ENCODE results near the gene TULP4. TPM values are rescaled to one million over a fixed set of nuclear protein-coding genes. Genes with fewer than 3 reads are reported as not detected.

TULP4 gene
- polyA plus RNA-seq, 6 donors from 2014 or later: 8.1 to 42.3 (median 39.1) TPM

- peak overlapping the region in 1 of 6 donors; percentile 43 for H3K27ac Mint-ChIP-seq
- ATAC-seq (ENCODE audit: low read depth in 2 of 2): no peak
- H3K9me3 Mint-ChIP-seq: no peaks in the 10 kb centered on the region
Measured at GRCh38 chr6:158487495-158487894, 175.2 kb downstream of the TULP4 start.

GRCh38 chr6:158488065-158488464 lies 175.8 kb downstream of the TULP4 start:
- no peaks in the 10 kb centered on the region for H3K4me1 Mint-ChIP-seq
- H3K27ac Mint-ChIP-seq: no peak overlapping the region
- H3K27me3 Mint-ChIP-seq: no peaks in the 10 kb centered on the region

More at GRCh38 chr6:158487495-158487894, 175.2 kb downstream of the TULP4 start:
- H3K4me1 Mint-ChIP-seq: no peaks in the 10 kb centered on the region
- peaks cover 23 to 24% of the 10 kb centered on the region in 2 donors for H3K36me3 Mint-ChIP-seq
- no peaks in the 10 kb centered on the region for H3K27me3 Mint-ChIP-seq
- DNase-seq: no peak
- H3K4me3 Mint-ChIP-seq: no peak overlapping the region

DNA sequence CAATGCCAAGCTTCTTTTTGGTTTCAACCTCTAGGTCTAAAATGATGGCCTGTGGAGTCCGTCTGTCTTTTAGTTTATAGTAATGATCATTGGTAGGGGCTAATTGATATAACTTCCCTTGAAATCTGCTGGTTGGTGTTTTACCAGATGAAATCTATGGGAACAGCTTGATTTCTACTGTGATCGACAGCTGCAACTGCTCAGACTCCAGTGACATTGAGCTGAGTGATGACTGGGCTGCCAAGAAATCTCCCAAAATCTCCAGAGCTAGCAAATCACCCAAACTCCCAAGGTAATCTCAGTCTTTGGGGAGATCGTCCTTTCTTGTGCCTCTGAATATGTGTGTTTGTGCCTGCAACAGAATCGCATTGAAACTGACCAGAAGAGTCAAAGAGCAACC lies 177.2 kb downstream of the TULP4 start:
- Mint-ChIP-seq H3K4me3 (no peak overlapping the region), H3K27ac (peak overlapping the region in 1 of 6 donors; percentile 8), H3K36me3 (peaks cover 23 to 29% of the 10 kb centered on the region in 2 donors), H3K27me3 (no peaks in the 10 kb centered on the region), H3K9me3 (no peaks in the 10 kb centered on the region), H3K4me1 (no peaks in the 10 kb centered on the region)
- ATAC-seq (ENCODE audit: low read depth in 2 of 2) (no peak), DNase-seq (no peak)

More at GRCh38 chr6:158488065-158488464, 175.8 kb downstream of the TULP4 start:
- Mint-ChIP-seq H3K9me3 (no peaks in the 10 kb centered on the region), H3K4me3 (no peak overlapping the region), H3K36me3 (peaks cover 21 to 23% of the 10 kb centered on the region in 2 donors)
- ATAC-seq (ENCODE audit: low read depth in 2 of 2) (no peak), DNase-seq (no peak)

DNA sequence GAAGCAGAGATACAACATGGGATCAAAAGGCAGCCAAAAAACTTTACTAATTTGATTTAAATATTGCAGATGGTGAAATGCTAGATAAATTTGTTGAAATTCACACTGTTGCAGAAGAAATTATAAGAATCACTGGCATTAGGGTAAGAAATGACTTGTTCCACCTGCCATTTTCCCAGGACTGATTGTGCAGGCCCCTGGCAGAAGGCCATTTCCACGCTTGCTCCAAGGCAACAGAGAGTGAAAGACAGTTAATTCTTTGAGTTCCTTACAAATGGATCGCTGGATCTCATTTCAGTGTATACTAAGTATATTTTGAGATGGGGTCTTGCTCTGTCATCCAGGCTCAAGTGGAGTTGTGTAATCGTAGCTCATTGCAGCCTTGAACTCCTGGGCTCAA lies 180.6 kb downstream of the TULP4 start:
- Mint-ChIP-seq H3K4me1 (no peaks in the 10 kb centered on the region), H3K36me3 (peaks cover 14 to 18% of the 10 kb centered on the region in 2 donors), H3K4me3 (no peak overlapping the region), H3K27ac (no peak overlapping the region), H3K27me3 (no peaks in the 10 kb centered on the region), H3K9me3 (no peaks in the 10 kb centered on the region)
- ATAC-seq (ENCODE audit: low read depth in 2 of 2) (no peak), DNase-seq (no peak)

DNA sequence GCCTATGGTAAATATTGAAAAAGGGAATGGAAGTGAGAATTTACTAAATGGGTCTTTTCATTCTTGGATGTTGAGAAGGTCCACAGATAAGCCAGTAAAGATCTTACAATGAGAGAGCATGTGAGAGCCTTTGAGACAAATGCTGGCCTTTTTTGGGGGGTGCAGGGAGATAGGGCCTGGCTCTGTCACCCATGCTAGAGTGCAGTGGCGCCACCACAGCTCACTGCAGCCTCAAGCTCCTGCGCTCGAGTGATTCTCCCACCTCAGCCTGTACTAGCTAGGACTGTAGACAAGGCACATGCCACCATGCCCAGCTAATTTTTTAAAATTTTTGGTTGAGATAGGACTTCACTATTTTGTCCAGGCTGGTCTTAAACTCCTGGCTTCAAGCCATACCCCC lies 184.4 kb downstream of the TULP4 start:
- Mint-ChIP-seq H3K4me3 (no peak overlapping the region), H3K27me3 (no peaks in the 10 kb centered on the region), H3K36me3 (peaks cover 19 to 43% of the 10 kb centered on the region in 2 donors), H3K9me3 (no peaks in the 10 kb centered on the region), H3K4me1 (no peaks in the 10 kb centered on the region), H3K27ac (no peak overlapping the region)
- no peak for ATAC-seq (ENCODE audit: low read depth in 2 of 2)
- DNase-seq: no peak

DNA sequence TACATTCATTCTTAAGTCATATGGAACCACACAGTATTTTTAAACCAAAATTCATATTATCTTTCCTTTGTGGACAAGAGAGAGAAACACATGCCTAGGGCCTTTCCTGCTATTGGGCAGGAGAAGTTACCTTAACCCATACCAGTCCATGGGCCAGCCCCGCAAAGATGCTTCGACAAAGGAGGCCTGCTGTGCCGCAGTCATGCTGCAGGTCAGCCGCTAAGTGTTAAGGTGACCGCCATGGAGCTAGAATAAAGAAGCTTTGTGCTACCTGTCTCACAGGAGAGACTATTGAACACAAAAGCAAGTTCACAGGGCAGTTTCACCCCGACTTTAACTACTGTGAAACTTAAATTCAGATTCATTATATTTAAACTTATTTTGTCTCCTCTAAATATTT lies 185.4 kb downstream of the TULP4 start:
- Mint-ChIP-seq H3K9me3 (no peaks in the 10 kb centered on the region), H3K27me3 (no peaks in the 10 kb centered on the region), H3K27ac (no peak overlapping the region), H3K36me3 (peaks cover 16 to 43% of the 10 kb centered on the region in 2 donors), H3K4me3 (no peak overlapping the region), H3K4me1 (no peaks in the 10 kb centered on the region)
- ATAC-seq (ENCODE audit: low read depth in 2 of 2) (no peak), DNase-seq (no peak)

DNA sequence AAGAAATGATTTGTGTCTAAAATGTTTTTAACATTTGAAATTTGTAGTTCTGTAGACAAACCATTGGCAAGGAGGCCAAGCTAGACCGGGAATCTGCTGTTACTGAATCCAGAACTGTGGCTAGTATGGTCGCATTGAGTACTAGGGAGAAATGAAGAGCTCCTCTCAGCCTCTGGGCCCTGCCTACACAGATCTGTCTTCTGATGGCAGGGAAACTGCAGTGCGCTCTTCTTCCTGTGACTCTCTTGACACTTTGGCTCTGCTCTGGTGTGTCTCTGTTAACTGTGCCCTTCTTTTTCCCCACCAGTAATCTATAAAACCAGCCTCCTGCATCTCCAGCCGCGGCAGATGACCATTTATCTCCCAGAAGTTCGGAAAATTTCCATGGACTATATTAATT lies 186.1 kb downstream of the TULP4 start:
- ATAC-seq (ENCODE audit: low read depth in 2 of 2) (no peak), DNase-seq (no peak)
- peak overlapping the region in 1 of 6 donors; percentile 3 for H3K27ac Mint-ChIP-seq
- H3K9me3 Mint-ChIP-seq: no peaks in the 10 kb centered on the region
- no peaks in the 10 kb centered on the region for H3K4me1 Mint-ChIP-seq
- H3K36me3 Mint-ChIP-seq: peaks cover 16 to 49% of the 10 kb centered on the region in 2 donors
- no peaks in the 10 kb centered on the region for H3K27me3 Mint-ChIP-seq
- H3K4me3 Mint-ChIP-seq: no peak overlapping the region

DNA sequence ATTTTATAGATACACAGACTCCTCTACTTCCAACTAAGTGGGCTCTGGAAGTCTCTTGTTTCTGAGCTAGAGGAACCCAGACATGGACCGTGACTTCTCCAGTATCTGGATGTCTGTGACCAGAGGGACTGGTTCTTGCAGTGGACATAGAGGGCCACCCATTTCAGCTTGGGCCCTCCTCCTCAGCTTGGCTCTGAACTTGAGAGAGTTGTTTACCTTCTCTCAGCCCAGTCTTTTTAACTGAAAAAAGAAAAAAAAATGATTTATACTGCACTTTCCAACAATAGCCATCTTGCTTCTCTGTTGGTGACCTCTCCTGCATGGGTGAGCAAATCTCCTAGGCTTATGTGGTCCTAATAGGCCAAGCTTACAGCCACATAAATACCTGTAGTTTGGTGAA lies 187.3 kb downstream of the TULP4 start:
- Mint-ChIP-seq H3K9me3 (no peaks in the 10 kb centered on the region), H3K36me3 (peaks cover 20 to 44% of the 10 kb centered on the region in 2 donors), H3K4me1 (peaks cover 0 to 1% (median 0%) of the 10 kb centered on the region in 3 donors), H3K4me3 (no peak overlapping the region), H3K27me3 (no peaks in the 10 kb centered on the region), H3K27ac (peak overlapping the region in 1 of 6 donors; percentile 69)
- DNase-seq (no peak), ATAC-seq (ENCODE audit: low read depth in 2 of 2) (no peak)

GRCh38 chr6:158500016-158500735 lies 187.9 kb downstream of the TULP4 start:
- peaks cover 25 to 48% of the 10 kb centered on the region in 2 donors for H3K36me3 Mint-ChIP-seq
- no peaks in the 10 kb centered on the region for H3K9me3 Mint-ChIP-seq
- peaks cover 0 to 5% (median 3%) of the 10 kb centered on the region in 3 donors for H3K4me1 Mint-ChIP-seq
- H3K4me3 Mint-ChIP-seq: no peak overlapping the region
- no peaks in the 10 kb centered on the region for H3K27me3 Mint-ChIP-seq
- ATAC-seq (ENCODE audit: low read depth in 2 of 2) (no peak), DNase-seq (no peak)
- H3K27ac Mint-ChIP-seq: peak overlapping the region in 1 of 6 donors; percentile 69

GRCh38 chr6:158501360-158502262 lies 189.3 kb downstream of the TULP4 start:
- ATAC-seq (ENCODE audit: low read depth in 2 of 2): no peak
- no peak overlapping the region for H3K4me3 Mint-ChIP-seq
- H3K36me3 Mint-ChIP-seq: peaks cover 25 to 51% of the 10 kb centered on the region in 2 donors
- DNase-seq: no peak
- peaks cover 0 to 6% (median 3%) of the 10 kb centered on the region in 3 donors for H3K4me1 Mint-ChIP-seq
- no peaks in the 10 kb centered on the region for H3K9me3 Mint-ChIP-seq
- H3K27ac Mint-ChIP-seq: no peak overlapping the region
- no peaks in the 10 kb centered on the region for H3K27me3 Mint-ChIP-seq

- Mint-ChIP-seq H3K4me1 (peaks cover 0 to 6% (median 3%) of the 10 kb centered on the region in 3 donors), H3K27me3 (no peaks in the 10 kb centered on the region), H3K9me3 (no peaks in the 10 kb centered on the region), H3K4me3 (no peak overlapping the region), H3K36me3 (peaks cover 25 to 59% of the 10 kb centered on the region in 2 donors), H3K27ac (no peak overlapping the region)
- ATAC-seq (ENCODE audit: low read depth in 2 of 2): no peak
- no peak for DNase-seq
Measured at GRCh38 chr6:158502263-158502950, 190.1 kb downstream of the TULP4 start.

DNA sequence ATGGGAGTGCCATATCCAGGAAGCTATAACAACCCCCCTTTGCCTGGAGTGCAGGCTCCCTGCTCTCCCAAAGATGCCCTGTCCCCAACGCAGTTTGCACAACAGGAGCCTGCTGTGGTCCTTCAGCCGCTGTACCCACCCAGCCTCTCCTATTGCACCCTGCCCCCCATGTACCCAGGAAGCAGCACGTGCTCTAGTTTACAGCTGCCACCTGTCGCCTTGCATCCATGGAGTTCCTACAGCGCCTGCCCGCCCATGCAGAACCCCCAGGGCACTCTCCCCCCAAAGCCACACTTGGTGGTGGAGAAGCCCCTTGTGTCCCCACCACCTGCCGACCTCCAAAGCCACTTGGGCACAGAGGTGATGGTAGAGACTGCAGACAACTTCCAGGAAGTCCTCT lies 191.0 kb downstream of the TULP4 start:
- Mint-ChIP-seq H3K27me3 (no peaks in the 10 kb centered on the region), H3K36me3 (peaks cover 32 to 62% of the 10 kb centered on the region in 2 donors), H3K27ac (peak overlapping the region in 1 of 6 donors; percentile 4), H3K9me3 (no peaks in the 10 kb centered on the region), H3K4me3 (no peak overlapping the region), H3K4me1 (peaks cover 0 to 6% (median 3%) of the 10 kb centered on the region in 3 donors)
- ATAC-seq (ENCODE audit: low read depth in 2 of 2) (no peak), DNase-seq (no peak)

DNA sequence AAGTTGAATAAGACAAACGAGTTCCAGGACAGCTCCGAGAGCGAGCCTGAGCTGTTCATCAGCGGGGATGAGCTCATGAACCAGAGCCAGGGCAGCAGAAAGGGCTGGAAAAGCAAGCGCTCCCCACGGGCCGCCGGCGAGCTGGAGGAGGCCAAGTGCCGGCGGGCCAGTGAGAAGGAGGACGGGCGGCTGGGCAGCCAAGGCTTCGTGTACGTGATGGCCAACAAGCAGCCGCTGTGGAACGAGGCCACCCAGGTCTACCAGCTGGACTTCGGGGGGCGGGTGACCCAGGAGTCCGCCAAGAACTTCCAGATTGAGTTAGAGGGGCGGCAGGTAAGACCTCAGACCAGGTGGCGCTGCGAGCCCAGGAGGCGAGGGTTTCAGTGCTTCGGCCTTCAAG lies 191.6 kb downstream of the TULP4 start:
- DNase-seq (no peak), ATAC-seq (ENCODE audit: low read depth in 2 of 2) (no peak)
- peaks cover 0 to 6% (median 3%) of the 10 kb centered on the region in 3 donors for H3K4me1 Mint-ChIP-seq
- H3K27ac Mint-ChIP-seq: no peak overlapping the region
- H3K36me3 Mint-ChIP-seq: peaks cover 26 to 56% of the 10 kb centered on the region in 2 donors
- H3K4me3 Mint-ChIP-seq: no peak overlapping the region
- no peaks in the 10 kb centered on the region for H3K9me3 Mint-ChIP-seq
- no peaks in the 10 kb centered on the region for H3K27me3 Mint-ChIP-seq
